Vagina (tissue), 2 donors: ENCODE results near the gene DNAJC19. TPM values are rescaled to one million over a fixed set of nuclear protein-coding genes. Genes with fewer than 3 reads are reported as not detected.
"Not testable (repeated sequence)": the region's sequence is repeated elsewhere in the genome, so short reads cannot be mapped to it uniquely, and the experiment has no call there.

Source experiments
- DNase-seq, 2 donors: peaks; one replicate each; pipeline ENCODE4 v3.0.0-alpha.2; 2017; ENCODE audit errors: extremely low spot score in 2 of 2
- H3K27ac ChIP-seq: fragments of 200-600 bp; sonication (generic); one replicate; pipeline ENCODE4 v1.5.1; 2019
- H3K27me3 ChIP-seq: fragments of 200-600 bp; sonication (generic); one replicate; pipeline ENCODE4 v1.5.1; 2019
- H3K36me3 ChIP-seq, 2 donors: fragments of 200-600 bp; sonication (generic); one replicate each; pipeline ENCODE4 v1.5.1; 2017 to 2019
- H3K4me1 ChIP-seq: fragments of 200-600 bp; sonication (generic); one replicate; pipeline ENCODE4 v1.5.1; 2019
- H3K4me3 ChIP-seq, 2 donors: fragments of 200-600 bp; sonication (generic); 1 replicate in 1 of 2; 2 replicates in 1 of 2; pipeline ENCODE4 v1.5.1; 2016 to 2019
- H3K9me3 ChIP-seq: fragments of 200-600 bp; sonication (generic); one replicate; pipeline ENCODE4 v1.5.1; 2019
- POLR2A ChIP-seq, 2 donors: fragments of 450-650 bp; IDR thresholded peaks; one replicate each; pipeline ENCODE4 v1.6.1; 2017; ENCODE audit warnings: antibody characterized with exemption in 2 of 2, mild to moderate bottlenecking in 2 of 2, moderate library complexity in 2 of 2
- POLR2AphosphoS5 ChIP-seq, 2 donors: sonication (generic); formaldehyde crosslinking; IDR thresholded peaks; one replicate each; pipeline ENCODE4 v1.9.0; 2017; ENCODE audit warnings: antibody characterized with exemption in 2 of 2, mild to moderate bottlenecking in 2 of 2, low read depth in 1 of 2; ENCODE audit not compliant: insufficient read depth in 1 of 2
- intact Hi-C: fragments of 100-400 bp; cut with DNase I; formaldehyde crosslinking; loops from one replicate; pipeline ENCODE4 v1.15.1; 2023
- total RNA-seq: library from RNA; depleted of rRNA; stranded (reverse); fragments of >200 nt; gene quantifications from one replicate; pipeline ENCODE4 v1.2.3, GENCODE V29; 2016
- TF ChIP-seq, protein P1 (sequence below), 3 experiments: fragments of 450-650 bp in 2 of 3; fragments of 200-600 bp in 1 of 3; sonication (generic) in 1 of 3; IDR thresholded peaks; one replicate each; pipeline ENCODE4 v1.5.1; 2017 to 2019; ENCODE audit warnings: antibody characterized with exemption in 3 of 3, mild to moderate bottlenecking in 2 of 3, moderate library complexity in 2 of 3

The DNAJC19 gene
- total RNA-seq, 1 donor from 2014 or later = 38.1 TPM

DNA sequence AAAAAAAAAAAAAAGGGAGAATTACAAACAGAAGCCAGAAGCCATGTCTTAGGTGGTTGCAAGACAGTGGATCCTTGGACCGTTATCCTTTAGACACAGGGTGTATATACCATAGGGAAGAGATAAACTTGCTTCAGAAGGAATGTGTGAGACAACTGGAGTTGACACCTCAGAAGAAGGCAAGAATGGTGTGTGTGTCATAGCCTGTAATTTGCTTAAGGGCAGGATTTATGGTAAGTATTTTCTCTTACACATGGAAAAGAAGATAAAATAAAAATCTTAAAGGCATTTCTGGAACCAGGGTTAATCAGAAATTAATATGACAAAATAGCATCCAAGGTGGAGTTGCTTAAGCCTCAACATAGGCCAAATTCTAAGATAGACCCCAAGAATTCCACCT lies 19.3 kb upstream of the DNAJC19 start:
- H3K4me3 ChIP-seq = no peak overlapping the region
- H3K36me3 ChIP-seq = no peaks in the 10 kb centered on the region
- H3K9me3 ChIP-seq = no peaks in the 10 kb centered on the region
- no peaks in the 10 kb centered on the region for H3K27me3 ChIP-seq
- no peak overlapping the region for H3K27ac ChIP-seq
- no peak for DNase-seq
- TF ChIP-seq POLR2A (IDR thresholded peaks at IDR 0.05) = no peak
- TF ChIP-seq, protein P1, sequence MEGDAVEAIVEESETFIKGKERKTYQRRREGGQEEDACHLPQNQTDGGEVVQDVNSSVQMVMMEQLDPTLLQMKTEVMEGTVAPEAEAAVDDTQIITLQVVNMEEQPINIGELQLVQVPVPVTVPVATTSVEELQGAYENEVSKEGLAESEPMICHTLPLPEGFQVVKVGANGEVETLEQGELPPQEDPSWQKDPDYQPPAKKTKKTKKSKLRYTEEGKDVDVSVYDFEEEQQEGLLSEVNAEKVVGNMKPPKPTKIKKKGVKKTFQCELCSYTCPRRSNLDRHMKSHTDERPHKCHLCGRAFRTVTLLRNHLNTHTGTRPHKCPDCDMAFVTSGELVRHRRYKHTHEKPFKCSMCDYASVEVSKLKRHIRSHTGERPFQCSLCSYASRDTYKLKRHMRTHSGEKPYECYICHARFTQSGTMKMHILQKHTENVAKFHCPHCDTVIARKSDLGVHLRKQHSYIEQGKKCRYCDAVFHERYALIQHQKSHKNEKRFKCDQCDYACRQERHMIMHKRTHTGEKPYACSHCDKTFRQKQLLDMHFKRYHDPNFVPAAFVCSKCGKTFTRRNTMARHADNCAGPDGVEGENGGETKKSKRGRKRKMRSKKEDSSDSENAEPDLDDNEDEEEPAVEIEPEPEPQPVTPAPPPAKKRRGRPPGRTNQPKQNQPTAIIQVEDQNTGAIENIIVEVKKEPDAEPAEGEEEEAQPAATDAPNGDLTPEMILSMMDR (IDR thresholded peaks at IDR 0.05) = no peak
- intact Hi-C loops = no loop called here
- no peaks in the 10 kb centered on the region for H3K4me1 ChIP-seq

DNA sequence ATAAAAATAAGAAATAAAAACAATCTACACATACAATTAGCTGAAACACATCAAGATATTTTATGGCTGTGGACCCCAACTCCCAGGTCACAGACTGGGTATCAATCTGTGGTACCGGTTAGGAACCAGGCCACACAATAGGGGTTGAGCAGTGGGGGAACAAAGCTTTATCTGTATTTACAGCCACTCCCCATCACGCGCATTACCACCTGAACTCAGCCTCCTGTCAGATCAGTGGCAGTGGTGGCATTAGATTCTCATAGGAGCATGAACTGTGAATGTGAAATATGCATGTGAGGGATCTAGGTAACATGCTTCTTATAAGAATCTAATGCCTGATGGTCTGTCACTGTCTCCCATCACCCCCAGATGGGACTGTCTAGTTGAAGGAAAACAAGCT lies 17.7 kb upstream of the DNAJC19 start:
- Histone ChIP-seq H3K4me1 (no peaks in the 10 kb centered on the region), H3K4me3 (no peak overlapping the region)
- TF ChIP-seq POLR2AphosphoS5 (IDR thresholded peaks at IDR 0.05; ENCODE audit: insufficient read depth in 1 of 2, low read depth in 1 of 2) = no peak

DNA sequence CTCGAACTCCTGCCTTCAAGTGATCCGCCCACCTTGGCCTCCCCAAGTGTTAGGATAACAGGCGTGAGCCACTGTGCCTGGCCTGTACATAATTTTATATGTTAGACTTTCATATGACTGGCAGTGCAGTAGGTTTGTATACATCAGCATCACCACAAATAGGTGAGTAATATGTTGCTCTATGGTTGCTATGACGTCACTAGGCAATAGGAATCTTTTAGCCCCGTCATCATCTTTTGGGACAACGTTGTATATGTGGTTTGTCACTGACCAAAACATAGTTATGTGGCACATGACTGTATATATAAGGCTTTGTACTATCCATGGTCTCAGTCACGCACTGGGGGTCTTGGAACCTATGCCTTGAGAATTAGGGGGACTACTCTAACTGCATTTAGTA lies 17.0 kb upstream of the DNAJC19 start:
- no peaks in the 10 kb centered on the region for H3K36me3 ChIP-seq
- intact Hi-C loops = no loop called here

More for the DNA sequence above, 17.7 kb upstream of the DNAJC19 start:
- DNase-seq = no peak
- no peaks in the 10 kb centered on the region for H3K9me3 ChIP-seq
- intact Hi-C loops = no loop called here
- H3K36me3 ChIP-seq = no peaks in the 10 kb centered on the region
- H3K27me3 ChIP-seq = no peaks in the 10 kb centered on the region
- H3K27ac ChIP-seq = no peak overlapping the region

DNA sequence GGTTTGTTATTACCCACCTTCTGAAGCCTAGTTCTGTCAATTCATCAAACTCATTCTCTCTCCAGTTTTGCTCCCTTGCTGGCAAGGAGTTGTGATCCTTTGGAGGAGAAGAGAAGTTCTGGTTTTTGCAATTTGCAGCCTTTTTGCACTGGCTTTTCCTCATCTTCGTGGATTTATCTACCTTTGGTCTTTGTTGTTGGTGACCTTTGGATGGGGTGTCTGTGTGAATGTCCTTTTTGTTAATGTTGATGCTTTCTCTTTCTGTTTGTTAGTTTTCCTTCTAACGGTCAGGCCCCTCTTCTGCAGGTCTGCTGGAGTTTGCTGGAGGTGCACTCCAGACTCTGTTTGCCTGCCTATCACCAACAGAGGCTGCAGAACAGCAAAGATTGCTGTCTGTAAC lies 13.9 kb upstream of the DNAJC19 start:
- H3K4me1 ChIP-seq, DNase-seq, H3K27ac ChIP-seq, H3K27me3 ChIP-seq, H3K9me3 ChIP-seq, intact Hi-C loops, H3K4me3 ChIP-seq, H3K36me3 ChIP-seq: not testable (repeated sequence)

More for the DNA sequence above, 17.0 kb upstream of the DNAJC19 start:
- Histone ChIP-seq H3K4me1 (no peaks in the 10 kb centered on the region), H3K9me3 (no peaks in the 10 kb centered on the region), H3K4me3 (no peak overlapping the region), H3K27me3 (no peaks in the 10 kb centered on the region), H3K27ac (no peak overlapping the region)
- DNase-seq = no peak
- TF ChIP-seq, protein P1 (IDR thresholded peaks at IDR 0.05) = no peak
- TF ChIP-seq POLR2AphosphoS5 (IDR thresholded peaks at IDR 0.05; ENCODE audit: insufficient read depth in 1 of 2, low read depth in 1 of 2) (no peak), POLR2A (IDR thresholded peaks at IDR 0.05) (no peak)

DNA sequence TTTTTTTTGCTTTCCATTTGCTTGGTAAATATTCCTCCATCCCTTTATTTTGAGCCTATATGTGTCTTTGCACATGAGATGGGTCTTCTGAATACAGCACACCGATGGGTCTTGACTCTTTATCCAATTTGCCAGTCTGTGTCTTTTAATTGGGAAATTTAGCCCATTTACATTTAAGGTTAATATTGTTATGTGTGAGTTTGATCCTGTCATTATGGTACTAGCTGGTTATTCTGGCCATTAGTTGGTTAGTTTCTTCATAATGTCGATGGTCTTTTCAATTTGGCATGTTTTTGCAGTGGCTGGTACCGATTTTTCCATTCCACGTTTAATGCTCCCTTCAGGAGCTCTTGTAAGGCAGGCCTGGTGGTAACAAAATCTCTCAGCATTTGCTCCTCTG lies 12.8 kb upstream of the DNAJC19 start:
- DNase-seq, H3K4me1 ChIP-seq, H3K27ac ChIP-seq, H3K9me3 ChIP-seq, H3K27me3 ChIP-seq, H3K4me3 ChIP-seq, H3K36me3 ChIP-seq, intact Hi-C loops: not testable (repeated sequence)

DNA sequence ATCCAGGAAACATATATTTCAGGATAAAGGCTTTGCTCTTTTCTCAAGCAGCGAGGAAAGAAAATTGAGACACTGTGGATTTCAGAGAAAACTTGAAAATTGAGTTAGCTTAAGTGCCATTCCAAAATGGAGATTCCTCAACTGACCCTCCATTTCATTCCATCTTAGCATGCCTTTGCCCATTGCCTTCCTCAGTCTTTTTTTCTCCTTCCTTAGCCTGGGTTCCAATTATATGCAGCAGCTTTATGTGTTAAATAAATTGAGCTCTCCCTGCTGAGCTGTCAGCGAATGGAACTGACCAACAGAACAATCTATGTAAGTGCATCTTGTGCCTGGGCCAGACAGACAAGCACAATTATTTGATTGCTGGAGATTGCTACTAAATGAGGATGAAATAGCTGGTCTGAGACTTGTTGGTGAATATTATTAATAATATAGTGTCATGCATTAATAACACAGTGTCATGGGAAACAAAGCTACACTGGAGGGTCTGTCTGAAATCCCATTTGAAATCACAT lies 6.9 kb upstream of the DNAJC19 start:
- intact Hi-C loops = no loop called here
- no peaks in the 10 kb centered on the region for H3K9me3 ChIP-seq
- no peaks in the 10 kb centered on the region for H3K36me3 ChIP-seq
- H3K4me1 ChIP-seq = no peaks in the 10 kb centered on the region
- DNase-seq = no peak
- TF ChIP-seq POLR2AphosphoS5 (IDR thresholded peaks at IDR 0.05; ENCODE audit: insufficient read depth in 1 of 2, low read depth in 1 of 2) = no peak
- TF ChIP-seq, protein P1 (IDR thresholded peaks at IDR 0.05) = no peak
- TF ChIP-seq POLR2A (IDR thresholded peaks at IDR 0.05) = no peak
- H3K27me3 ChIP-seq = no peaks in the 10 kb centered on the region
- no peak overlapping the region for H3K27ac ChIP-seq
- no peak overlapping the region for H3K4me3 ChIP-seq

DNA sequence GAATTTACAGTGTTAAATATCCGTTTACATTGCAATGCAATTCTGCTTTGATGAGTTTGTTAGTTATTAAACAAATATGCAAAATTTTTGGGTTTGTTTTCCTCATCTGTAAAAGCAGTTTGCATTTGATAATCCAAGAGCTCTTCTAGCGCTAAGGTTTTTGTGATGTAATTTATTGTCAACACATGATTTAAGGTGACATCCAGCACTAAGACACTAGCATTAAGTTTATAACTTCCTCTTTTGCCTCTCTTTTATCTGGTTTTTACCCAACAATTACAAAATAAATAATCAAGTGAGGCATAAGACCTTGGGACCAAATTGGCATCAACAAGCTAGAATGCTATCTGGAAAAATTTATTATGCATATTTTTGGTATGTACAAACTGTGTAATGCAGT lies 969 bp upstream of the DNAJC19 start:
- no peak for TF ChIP-seq POLR2A (IDR thresholded peaks at IDR 0.05)
- TF ChIP-seq POLR2AphosphoS5 (IDR thresholded peaks at IDR 0.05; ENCODE audit: insufficient read depth in 1 of 2, low read depth in 1 of 2) = no peak
- TF ChIP-seq, protein P1 (IDR thresholded peaks at IDR 0.05) = no peak
- peak overlapping the region; percentile 87 for H3K27ac ChIP-seq
- peak overlapping the region; percentile 49 to 72 for H3K4me3 ChIP-seq

More for the DNA sequence above, 969 bp upstream of the DNAJC19 start:
- Histone ChIP-seq H3K4me1 (peaks cover 29% of the 10 kb centered on the region), H3K27me3 (no peaks in the 10 kb centered on the region), H3K36me3 (peaks cover 3 to 10% of the 10 kb centered on the region in 2 donors), H3K9me3 (no peaks in the 10 kb centered on the region)
- no peak for DNase-seq
- intact Hi-C loops = no loop called here
